Endothelial cell of umbilical vein (primary cell): ENCODE measurements around the gene NAV2.

Experiments used
- CTCF ChIP-seq, 2 donors: IDR thresholded peaks; 1 replicate in 1 of 2; 2 replicates in 1 of 2; pipeline ENCODE4 v1.5.1; 2011; ENCODE audit warnings: low read length in 2 of 2, mild to moderate bottlenecking in 2 of 2, moderate library complexity in 2 of 2, control low read depth in 1 of 2, inconsistent platforms in 1 of 2, low read depth in 1 of 2; ENCODE audit not compliant: insufficient read depth in 1 of 2; ENCODE audit errors: extremely low read depth in 1 of 2
- GATA2 ChIP-seq: IDR thresholded peaks from 2 replicates; pipeline ENCODE4 v1.7.0; 2011; ENCODE audit warnings: low read depth, mild to moderate bottlenecking, moderate library complexity, mixed read lengths, low read length; ENCODE audit not compliant: insufficient read length, insufficient read depth
- POLR2A ChIP-seq: IDR thresholded peaks from 2 replicates; pipeline ENCODE4 v1.6.1; 2012; ENCODE audit warnings: low read depth, mild to moderate bottlenecking, control low read depth, low read length

- TF ChIP-seq POLR2A (no peak), CTCF (IDR thresholded peaks at IDR 0.05; ENCODE audit: extremely low read depth in 1 of 2, insufficient read depth in 1 of 2, low read depth in 1 of 2, low read length in 2 of 2) (no peak), GATA2 (no peak)
Observed at GRCh38 chr11:19959210-19959609, 246.6 kb downstream of the NAV2 start.
